Subcutaneous adipose tissue (tissue), 4 donors: Measurements from ENCODE around the gene EPB41L3. TPM values are rescaled to one million over a fixed set of nuclear protein-coding genes. Genes with fewer than 3 reads are reported as not detected.

Source experiments
- total RNA-seq, 4 donors: library from RNA; depleted of rRNA; stranded (reverse); fragments of >200 nt; gene quantifications; one replicate each; pipeline ENCODE4 v1.1.0, GENCODE V29; 2016
- TF ChIP-seq, protein P1 (sequence below): fragments of 450-650 bp; IDR thresholded peaks from one replicate; pipeline ENCODE4 v1.5.1; 2016; ENCODE audit warnings: low read depth, mild to moderate bottlenecking, control low read depth, antibody characterized with exemption, moderate library complexity

The EPB41L3 gene
- total RNA-seq, 4 donors from 2014 or later: 82.1 to 225 (median 164) TPM

DNA sequence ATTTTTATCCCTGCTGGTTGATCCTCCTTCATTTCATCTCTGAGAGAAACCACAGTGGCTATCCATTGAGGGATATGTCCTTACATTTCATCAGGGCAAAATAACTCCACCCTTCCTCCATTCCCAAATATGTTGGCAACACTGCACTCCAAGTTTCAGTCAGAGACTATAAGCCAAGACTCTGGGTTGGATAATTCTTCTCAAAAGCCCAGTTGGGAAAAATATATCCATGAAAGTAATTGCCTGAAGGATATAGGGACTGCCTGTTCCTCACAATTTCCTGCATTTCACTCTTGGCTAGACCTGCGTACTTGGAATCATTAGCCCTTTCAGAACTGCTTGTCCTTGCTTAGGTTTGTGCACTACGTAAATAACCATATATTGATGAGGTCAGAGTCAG is 27.9 kb upstream of the EPB41L3 start:
- TF ChIP-seq, protein P1, sequence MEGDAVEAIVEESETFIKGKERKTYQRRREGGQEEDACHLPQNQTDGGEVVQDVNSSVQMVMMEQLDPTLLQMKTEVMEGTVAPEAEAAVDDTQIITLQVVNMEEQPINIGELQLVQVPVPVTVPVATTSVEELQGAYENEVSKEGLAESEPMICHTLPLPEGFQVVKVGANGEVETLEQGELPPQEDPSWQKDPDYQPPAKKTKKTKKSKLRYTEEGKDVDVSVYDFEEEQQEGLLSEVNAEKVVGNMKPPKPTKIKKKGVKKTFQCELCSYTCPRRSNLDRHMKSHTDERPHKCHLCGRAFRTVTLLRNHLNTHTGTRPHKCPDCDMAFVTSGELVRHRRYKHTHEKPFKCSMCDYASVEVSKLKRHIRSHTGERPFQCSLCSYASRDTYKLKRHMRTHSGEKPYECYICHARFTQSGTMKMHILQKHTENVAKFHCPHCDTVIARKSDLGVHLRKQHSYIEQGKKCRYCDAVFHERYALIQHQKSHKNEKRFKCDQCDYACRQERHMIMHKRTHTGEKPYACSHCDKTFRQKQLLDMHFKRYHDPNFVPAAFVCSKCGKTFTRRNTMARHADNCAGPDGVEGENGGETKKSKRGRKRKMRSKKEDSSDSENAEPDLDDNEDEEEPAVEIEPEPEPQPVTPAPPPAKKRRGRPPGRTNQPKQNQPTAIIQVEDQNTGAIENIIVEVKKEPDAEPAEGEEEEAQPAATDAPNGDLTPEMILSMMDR: no peak

DNA sequence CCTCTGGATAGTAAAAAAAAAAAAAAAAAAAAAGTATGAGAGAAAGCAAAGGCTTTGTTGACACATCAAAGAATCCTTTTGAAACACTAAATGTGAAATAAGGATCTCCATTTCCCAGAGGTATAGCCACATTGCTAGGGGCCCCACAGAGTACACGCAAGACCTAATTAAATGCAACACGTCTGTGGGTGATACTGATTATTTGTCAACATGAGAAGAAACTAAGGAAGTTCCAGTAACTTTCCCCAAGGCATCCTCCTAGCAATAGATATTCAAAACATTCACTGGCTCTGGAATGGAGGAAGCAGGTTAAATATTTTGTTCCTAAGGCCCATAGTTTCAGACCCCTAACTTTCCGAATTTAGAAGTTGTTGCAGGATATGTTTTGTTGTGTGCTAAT is 24.6 kb upstream of the EPB41L3 start:
- TF ChIP-seq, protein P1: no peak

DNA sequence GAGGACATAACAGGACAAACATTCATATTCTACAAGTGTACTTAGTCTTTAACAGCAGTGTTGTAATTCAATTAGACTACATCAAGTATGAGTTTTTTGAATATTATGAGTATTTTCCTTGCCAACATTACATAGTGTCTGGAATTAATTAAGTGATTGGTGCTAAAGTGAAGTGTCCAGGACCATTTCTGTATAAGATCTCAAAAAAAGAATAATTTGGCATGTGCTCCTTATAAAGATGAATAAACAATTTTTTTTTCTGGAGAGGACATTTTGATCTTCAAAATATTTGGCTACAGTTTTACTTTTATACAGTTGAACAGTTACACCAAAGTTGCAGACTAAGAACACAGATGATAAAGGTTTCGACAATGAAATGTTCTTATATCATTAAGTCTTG is 15.1 kb upstream of the EPB41L3 start:
- TF ChIP-seq, protein P1: no peak

DNA sequence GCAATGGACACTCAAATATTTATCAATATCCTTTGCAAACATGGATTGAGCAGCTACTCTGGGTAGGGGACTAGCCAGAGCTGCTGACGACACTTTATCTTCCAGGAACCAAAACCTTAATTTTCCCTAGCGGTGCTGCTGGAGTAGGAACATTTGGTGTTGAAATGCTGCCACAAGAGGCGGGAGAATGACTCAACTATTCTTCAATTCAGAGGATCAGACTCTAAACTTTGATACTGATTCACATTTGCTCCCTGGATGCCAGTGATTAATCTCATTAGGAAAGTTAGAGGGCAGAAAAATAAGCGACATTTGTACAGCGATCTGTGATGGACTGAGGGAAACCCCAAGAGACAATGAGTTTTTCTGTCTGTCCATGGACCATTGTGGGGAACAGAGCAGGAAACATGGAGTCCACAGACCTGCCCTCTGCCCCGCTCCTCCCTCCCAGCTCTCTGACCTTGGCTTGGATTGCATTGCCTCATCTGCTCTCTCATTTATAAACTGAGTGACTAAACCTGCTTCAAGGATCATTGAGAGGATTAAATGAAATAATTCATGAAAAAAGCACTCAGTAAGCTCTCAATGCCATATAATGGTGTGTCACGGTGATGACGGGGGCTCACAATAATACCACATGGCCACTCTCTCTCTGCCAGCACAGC is 12.6 kb upstream of the EPB41L3 start:
- TF ChIP-seq, protein P1: no peak

DNA sequence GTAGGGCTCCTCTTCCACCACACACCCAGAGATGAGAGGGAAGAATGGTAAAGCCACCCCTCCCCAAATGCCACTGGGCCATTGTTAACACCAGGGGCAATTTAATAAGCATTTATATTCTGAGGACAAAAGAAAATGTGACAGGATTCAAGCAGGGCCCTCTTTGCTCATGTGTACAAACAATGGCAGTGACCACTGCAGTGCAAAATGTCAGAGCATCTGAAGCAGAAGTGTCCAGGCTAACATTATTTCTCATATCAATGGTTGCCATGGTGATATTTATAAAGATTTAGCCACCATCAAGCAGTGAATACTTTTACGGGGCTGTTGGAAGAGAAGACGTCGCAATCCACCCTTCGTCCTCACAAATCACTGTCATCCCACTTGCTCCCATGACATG is 10.8 kb upstream of the EPB41L3 start:
- TF ChIP-seq, protein P1: no peak

DNA sequence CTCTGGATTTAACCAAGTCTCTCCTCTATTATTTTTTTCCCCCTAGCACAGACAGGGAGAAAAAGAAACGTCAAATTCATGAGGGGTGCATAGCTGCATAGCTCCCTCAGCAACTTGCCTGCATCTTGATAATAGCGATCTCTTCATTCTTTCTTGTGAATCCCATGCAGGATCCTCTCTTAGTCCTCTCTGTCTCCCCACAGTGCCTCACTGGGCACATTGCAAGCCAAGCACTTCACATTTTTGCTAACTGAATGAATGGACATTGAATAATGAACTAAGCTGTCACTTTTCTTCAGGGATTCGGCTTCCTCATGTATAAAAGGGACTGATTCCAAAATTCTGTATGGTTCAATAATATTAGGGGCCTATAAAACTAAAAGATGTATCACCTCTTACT is 2.9 kb upstream of the EPB41L3 start:
- TF ChIP-seq, protein P1: no peak

DNA sequence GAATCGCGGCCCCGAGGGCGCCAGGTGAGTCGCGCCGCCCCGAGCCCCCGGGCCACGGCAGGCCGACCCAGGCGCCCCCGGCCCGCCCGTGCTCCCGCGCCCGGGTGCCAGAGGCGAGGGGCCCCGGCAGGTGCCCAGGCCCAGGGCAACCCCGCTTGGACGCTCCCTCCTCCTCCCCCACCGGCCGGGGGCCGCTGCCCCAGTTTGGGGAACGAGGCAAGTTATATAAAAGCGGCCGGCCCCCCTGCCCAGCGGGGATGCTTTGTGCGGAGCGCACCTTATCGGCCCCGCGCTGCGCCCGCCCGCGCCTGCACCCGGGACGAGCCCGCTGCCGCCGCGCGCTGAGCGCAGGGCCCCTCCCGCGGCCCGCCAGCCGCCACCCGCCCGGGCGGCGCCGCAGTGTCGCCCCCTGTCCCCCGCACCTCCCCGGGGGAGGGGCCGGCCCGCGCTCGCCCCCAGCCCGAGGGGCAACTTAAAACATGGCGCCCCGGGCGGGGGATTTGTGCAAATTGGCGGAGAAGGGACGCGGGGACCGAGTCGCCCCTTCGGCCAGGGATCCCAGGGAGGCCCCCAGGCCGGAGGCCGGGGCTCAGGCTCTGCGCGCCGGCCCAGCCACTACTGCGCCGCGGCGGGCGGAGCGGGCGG is 639 bp downstream of the EPB41L3 start:
- TF ChIP-seq, protein P1: no peak
